H9 (cell line): Measurements from ENCODE around the gene SRGAP3. TPM values are rescaled to one million over a fixed set of nuclear protein-coding genes. Genes with fewer than 3 reads are reported as not detected.

Experiments
- DNase-seq: peaks from one replicate; pipeline ENCODE4 v3.0.0-alpha.2; 2017
- H2AFZ ChIP-seq: one replicate; pipeline ENCODE4 v1.6.1; 2013; ENCODE audit warnings: mild to moderate bottlenecking, low read length, control low read depth, moderate library complexity
- H2AK5ac ChIP-seq: 2 replicates; pipeline ENCODE4 v1.6.1; 2013; ENCODE audit warnings: low read length, control low read depth, mixed read lengths; ENCODE audit not compliant: insufficient read length
- H2BK120ac ChIP-seq: one replicate; pipeline ENCODE4 v1.6.1; 2013; ENCODE audit warnings: low read depth, mild to moderate bottlenecking, low read length, control low read depth, inconsistent platforms; ENCODE audit not compliant: poor library complexity, severe bottlenecking
- H2BK12ac ChIP-seq: 2 replicates; pipeline ENCODE4 v1.6.1; 2013; ENCODE audit warnings: low read length, control low read depth, mixed read lengths, low read depth; ENCODE audit not compliant: insufficient read length
- H2BK15ac ChIP-seq: 2 replicates; pipeline ENCODE4 v1.6.1; 2013; ENCODE audit warnings: low read depth, low read length, control low read depth
- H2BK20ac ChIP-seq: one replicate; pipeline ENCODE4 v1.6.1; 2013; ENCODE audit warnings: low read depth, mild to moderate bottlenecking, low read length, control low read depth, inconsistent platforms; ENCODE audit not compliant: poor library complexity, severe bottlenecking
- H2BK5ac ChIP-seq: 2 replicates; pipeline ENCODE4 v1.6.1; 2013; ENCODE audit warnings: low read length, control low read depth, mixed read lengths; ENCODE audit not compliant: insufficient read length
- H3K14ac ChIP-seq: 2 replicates; pipeline ENCODE4 v1.6.1; 2013; ENCODE audit warnings: low read length, control low read depth; ENCODE audit not compliant: insufficient read depth
- H3K18ac ChIP-seq: 2 replicates; pipeline ENCODE4 v1.6.1; 2013; ENCODE audit warnings: low read depth, mild to moderate bottlenecking, mixed read lengths, low read length, control low read depth; ENCODE audit not compliant: insufficient read length
- H3K23ac ChIP-seq: 2 replicates; pipeline ENCODE4 v1.6.1; 2013; ENCODE audit warnings: low read length, control low read depth, mixed read lengths, low read depth; ENCODE audit not compliant: insufficient read length
- H3K23me2 ChIP-seq: 2 replicates; pipeline ENCODE4 v1.6.1; 2013; ENCODE audit warnings: low read depth, mild to moderate bottlenecking, mixed read lengths, low read length, control low read depth; ENCODE audit not compliant: insufficient read length, poor library complexity, severe bottlenecking
- H3K27ac ChIP-seq: 2 replicates; pipeline ENCODE4 v1.5.1; 2013; ENCODE audit warnings: low read length, control low read depth, mixed read lengths, low read depth; ENCODE audit not compliant: insufficient read length
- H3K27me3 ChIP-seq: 2 replicates; pipeline ENCODE4 v1.6.1; 2013; ENCODE audit warnings: low read length, control low read depth, inconsistent platforms; ENCODE audit not compliant: insufficient read depth
- H3K4ac ChIP-seq: 2 replicates; pipeline ENCODE4 v1.6.1; 2013; ENCODE audit warnings: low read depth, mild to moderate bottlenecking, control low read depth, inconsistent platforms, low read length, moderate library complexity
- H3K4me1 ChIP-seq: 2 replicates; pipeline ENCODE4 v1.6.1; 2013; ENCODE audit warnings: low read length, control low read depth, inconsistent platforms; ENCODE audit not compliant: insufficient read depth
- H3K4me2 ChIP-seq: 2 replicates; pipeline ENCODE4 v1.6.1; 2013; ENCODE audit warnings: low read length, control low read depth, mixed read lengths; ENCODE audit not compliant: insufficient read length, insufficient read depth
- H3K56ac ChIP-seq: 2 replicates; pipeline ENCODE4 v1.6.1; 2013; ENCODE audit warnings: low read depth, mild to moderate bottlenecking, mixed read lengths, low read length, control low read depth; ENCODE audit not compliant: insufficient read length
- H3K79me1 ChIP-seq: 2 replicates; pipeline ENCODE4 v1.6.1; 2013; ENCODE audit warnings: low read depth, mild to moderate bottlenecking, moderate library complexity, low read length, control low read depth, inconsistent platforms; ENCODE audit not compliant: insufficient read depth, poor library complexity, severe bottlenecking
- H3K79me2 ChIP-seq: 2 replicates; pipeline ENCODE4 v1.6.1; 2013; ENCODE audit warnings: low read length, control low read depth, inconsistent platforms; ENCODE audit not compliant: insufficient read depth
- H3K9ac ChIP-seq: 2 replicates; pipeline ENCODE4 v1.6.1; 2013; ENCODE audit warnings: low read length, control low read depth, mixed read lengths; ENCODE audit not compliant: insufficient read length; ENCODE audit errors: extremely low read depth
- H3K9me3 ChIP-seq: one replicate; pipeline ENCODE4 v1.6.1; 2013; ENCODE audit warnings: low read depth, low read length, inconsistent platforms; ENCODE audit not compliant: control insufficient read depth
- H3T11ph ChIP-seq: one replicate; pipeline ENCODE4 v1.6.1; 2013; ENCODE audit warnings: mild to moderate bottlenecking, low read length, control low read depth, inconsistent platforms
- H4K20me1 ChIP-seq: one replicate; pipeline ENCODE4 v1.6.1; 2013; ENCODE audit not compliant: control insufficient read depth, insufficient read length, insufficient read depth
- H4K5ac ChIP-seq: 2 replicates; pipeline ENCODE4 v1.6.1; 2013; ENCODE audit warnings: low read depth, mild to moderate bottlenecking, mixed read lengths, low read length, control low read depth; ENCODE audit not compliant: insufficient read length
- H4K8ac ChIP-seq: replicated peaks from 2 replicates; pipeline ENCODE4 v1.6.1; 2013; ENCODE audit warnings: low read length, control low read depth, mixed read lengths, low read depth; ENCODE audit not compliant: insufficient read length
- H4K91ac ChIP-seq: 2 replicates; pipeline ENCODE4 v1.6.1; 2013; ENCODE audit warnings: low read depth, mild to moderate bottlenecking, moderate library complexity, mixed read lengths, low read length, control low read depth; ENCODE audit not compliant: insufficient read length
- H3K27ac Mint-ChIP-seq, 3 experiments: 2 replicates in 2 of 3; 3 replicates in 1 of 3; pipeline ENCODE4 v1.8.0; 2020 to 2021; ENCODE audit warnings: mixed read lengths in 3 of 3, mild to moderate bottlenecking in 1 of 3, moderate library complexity in 1 of 3
- H3K27me3 Mint-ChIP-seq: 2 replicates; pipeline ENCODE4 v1.8.0; 2021; ENCODE audit warnings: low read depth, mild to moderate bottlenecking, moderate library complexity, mixed read lengths
- H3K36me3 Mint-ChIP-seq, 3 experiments: 2 replicates in 2 of 3; 3 replicates in 1 of 3; pipeline ENCODE4 v1.8.0; 2020 to 2021; ENCODE audit warnings: low read depth in 3 of 3, mixed read lengths in 3 of 3; ENCODE audit not compliant: insufficient read depth in 1 of 3
- H3K4me1 Mint-ChIP-seq, 2 experiments: 2 replicates each; pipeline ENCODE4 v1.8.0; 2020; ENCODE audit warnings: mixed read lengths in 2 of 2
- H3K4me3 Mint-ChIP-seq, 2 experiments: 2 replicates in 1 of 2; 3 replicates in 1 of 2; pipeline ENCODE4 v1.8.0; 2020 to 2021; ENCODE audit warnings: mild to moderate bottlenecking in 2 of 2, mixed read lengths in 2 of 2, moderate library complexity in 1 of 2
- H3K9me3 Mint-ChIP-seq, 2 experiments: 2 replicates in 1 of 2; 3 replicates in 1 of 2; pipeline ENCODE4 v1.8.0; 2020; ENCODE audit warnings: mild to moderate bottlenecking in 2 of 2, mixed read lengths in 2 of 2, moderate library complexity in 1 of 2
- CTCF ChIP-seq: fragments of 200-600 bp; sonication (generic); conservative IDR thresholded peaks from 3 replicates; pipeline ENCODE4 v1.8.0; 2021; ENCODE audit warnings: antibody characterized with exemption, mild to moderate bottlenecking
- WGBS: extraction: QIAGEN DNeasy Blood & Tissue Kit; methylation state at CpG from one replicate; pipeline ENCODE4 v1.1.7; 2013; ENCODE audit warnings: missing lambda C conversion rate, low lambda C conversion rate, mixed read lengths; ENCODE audit not compliant: insufficient read length; ENCODE audit errors: extremely low coverage; 5-methylcytosine and 5-hydroxymethylcytosine counted together
- total RNA-seq: library from RNA; stranded (reverse); gene quantifications from 2 replicates; pipeline ENCODE4 v1.2.1, GENCODE V29; 2021

The SRGAP3 gene
- total RNA-seq, 1 experiment from 2014 or later = 3.4 TPM

- Histone ChIP-seq H3K18ac (no peak overlapping the region), H2BK12ac (no peak overlapping the region), H3T11ph (no peak overlapping the region), H2BK15ac (no peak overlapping the region), H3K9me3 (no peaks in the 10 kb centered on the region), H2BK120ac (no peak overlapping the region), H3K23ac (no peak overlapping the region), H3K27me3 (no peaks in the 10 kb centered on the region), H2BK5ac (no peak overlapping the region), H2BK20ac (no peak overlapping the region), H2AK5ac (no peak overlapping the region), H3K4me1 (no peaks in the 10 kb centered on the region), H4K20me1 (no peaks in the 10 kb centered on the region), H2AFZ (no peak overlapping the region), H3K23me2 (no peaks in the 10 kb centered on the region), H4K91ac (no peak overlapping the region), H4K8ac (no peak overlapping the region), H3K79me2 (no peaks in the 10 kb centered on the region), H3K9ac (no peak overlapping the region), H3K4me2 (no peak overlapping the region), H3K79me1 (no peaks in the 10 kb centered on the region), H3K14ac (no peak overlapping the region), H3K27ac (no peak overlapping the region), H3K56ac (no peak overlapping the region), H3K4ac (no peak overlapping the region), H4K5ac (no peak overlapping the region)
- no peak for TF ChIP-seq CTCF
- H3K27ac Mint-ChIP-seq = no peak overlapping the region; a peak in 1 of 7 replicates
- H3K27me3 Mint-ChIP-seq = no peaks in the 10 kb centered on the region; the same call in 1 of the 2 replicates
- no peak for DNase-seq
- WGBS = no CpG with 5 or more reads among the region's 4 CpGs
- no peaks in the 10 kb centered on the region for H3K36me3 Mint-ChIP-seq
- H3K4me3 Mint-ChIP-seq = no peak overlapping the region
- no peaks in the 10 kb centered on the region for H3K9me3 Mint-ChIP-seq
- peaks cover 7 to 9% of the 10 kb centered on the region in 2 experiments for H3K4me1 Mint-ChIP-seq
Measured at GRCh38 chr3:9035473-9035872, 214.0 kb downstream of the SRGAP3 start.
